Limb (tissue), 2 donors: Measurements from ENCODE around the gene MYO1D.

Experiments used
- DNase-seq, 2 donors: peaks; one replicate each; pipeline ENCODE4 v3.0.0-alpha.2; 2016; ENCODE audit errors: extremely low spot score in 2 of 2

The MYO1D gene

GRCh38 chr17:32584792-32585191 is 292.1 kb downstream of the MYO1D start:
- no peak for DNase-seq

- no peak for DNase-seq
Measured at GRCh38 chr17:32583053-32583452, 293.9 kb downstream of the MYO1D start.

- no peak for DNase-seq
Measured at GRCh38 chr17:32575852-32576251, 301.1 kb downstream of the MYO1D start.

- DNase-seq = no peak
Measured at GRCh38 chr17:32570081-32570396, 306.9 kb downstream of the MYO1D start.

GRCh38 chr17:32569171-32570080 is 307.5 kb downstream of the MYO1D start:
- no peak for DNase-seq

DNA sequence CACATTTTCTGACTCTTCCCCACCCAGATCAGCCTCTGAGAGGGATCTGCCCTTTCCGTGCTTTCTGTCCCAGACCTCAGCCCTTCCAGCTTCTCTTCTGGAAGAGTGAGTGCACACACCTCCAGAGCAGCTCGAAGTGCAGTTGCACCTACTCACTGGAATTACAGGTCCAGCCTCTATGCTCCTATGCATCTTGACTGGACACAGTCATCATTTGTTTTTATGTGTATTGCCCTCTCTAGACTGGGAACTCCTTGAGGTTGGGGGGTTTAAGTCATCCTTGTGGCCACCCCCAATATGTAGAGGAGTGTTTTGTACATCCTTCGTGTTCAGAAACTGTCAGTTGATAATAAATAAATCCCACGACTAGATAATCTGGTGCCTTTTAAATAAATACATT is 308.2 kb downstream of the MYO1D start:
- no peak for DNase-seq

GRCh38 chr17:32567511-32567910 is 309.4 kb downstream of the MYO1D start:
- no peak for DNase-seq

- DNase-seq = no peak
Measured at GRCh38 chr17:32567086-32567485, 309.8 kb downstream of the MYO1D start.

GRCh38 chr17:32566303-32566702 is 310.6 kb downstream of the MYO1D start:
- DNase-seq = no peak

- DNase-seq = no peak
Measured at GRCh38 chr17:32565401-32565800, 311.5 kb downstream of the MYO1D start.

DNA sequence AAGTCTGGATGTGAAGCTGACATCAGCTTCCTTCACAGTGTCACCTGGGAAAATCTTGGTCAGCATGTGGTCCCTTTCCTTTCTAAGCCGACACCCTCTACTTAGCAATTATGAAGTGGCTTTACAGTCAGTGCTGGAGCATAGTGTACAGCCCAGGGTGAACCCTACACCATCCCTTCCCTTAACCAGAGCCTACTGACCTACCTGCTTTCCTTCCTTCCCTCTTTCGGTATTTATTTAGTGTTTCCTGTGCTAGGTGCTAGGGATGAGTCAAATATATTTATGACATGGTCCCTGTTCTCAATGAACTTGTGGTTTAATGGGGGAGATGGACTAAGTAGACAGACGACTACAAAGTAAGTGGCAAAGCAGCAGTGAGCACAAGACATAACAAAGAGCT is 312.6 kb downstream of the MYO1D start:
- no peak for DNase-seq

DNA sequence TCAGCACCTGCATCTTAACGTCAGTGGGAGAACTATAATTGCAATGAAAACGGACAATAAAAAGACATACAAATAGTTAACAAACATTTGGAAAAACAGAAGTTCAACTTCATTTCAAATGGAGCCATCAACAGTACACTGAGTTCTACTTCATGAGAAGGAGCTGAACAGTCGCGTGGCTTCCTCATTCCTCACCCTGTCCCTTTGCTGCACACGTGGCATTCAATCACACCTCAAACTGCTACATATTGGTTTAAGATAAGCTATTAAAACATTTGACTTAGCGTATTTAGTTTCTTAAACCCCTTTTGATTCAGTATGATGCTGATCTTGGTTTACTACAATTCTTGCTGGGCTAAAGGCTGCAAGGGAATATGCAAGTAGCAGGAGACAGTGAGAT is 313.3 kb downstream of the MYO1D start:
- no peak for DNase-seq

DNA sequence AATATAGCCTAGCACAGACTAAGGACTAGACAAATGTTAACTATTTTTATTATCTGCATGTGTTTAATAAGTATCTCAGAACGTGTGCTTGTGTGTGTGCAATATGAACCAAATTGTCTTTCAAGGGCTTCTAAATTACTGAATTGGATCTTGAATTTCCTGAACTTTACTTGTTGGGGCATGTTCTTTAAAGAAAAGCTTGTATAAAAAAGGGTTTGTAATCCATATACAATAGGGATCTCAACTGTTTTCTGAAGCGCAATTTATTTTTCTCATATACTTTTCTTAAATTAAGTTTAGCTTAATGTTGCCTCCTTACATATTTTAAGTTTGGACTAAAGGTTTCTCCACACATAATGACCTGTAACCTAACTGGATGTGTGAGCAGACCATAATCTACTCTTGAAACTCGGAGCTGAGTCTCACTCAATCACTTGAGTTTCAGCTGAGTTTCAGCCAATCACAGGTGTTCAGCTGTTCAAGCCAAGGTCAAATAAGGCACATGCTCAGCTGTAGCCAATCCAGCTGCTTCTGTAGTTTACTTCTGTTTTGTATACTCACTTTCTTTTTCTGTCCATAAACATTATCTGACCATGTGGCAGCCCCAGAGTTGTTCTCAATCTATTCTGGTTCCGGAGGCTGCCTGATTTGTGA is 317.8 kb downstream of the MYO1D start:
- no peak for DNase-seq

- DNase-seq = no peak
Measured at GRCh38 chr17:32558326-32558955, 318.5 kb downstream of the MYO1D start.

DNA sequence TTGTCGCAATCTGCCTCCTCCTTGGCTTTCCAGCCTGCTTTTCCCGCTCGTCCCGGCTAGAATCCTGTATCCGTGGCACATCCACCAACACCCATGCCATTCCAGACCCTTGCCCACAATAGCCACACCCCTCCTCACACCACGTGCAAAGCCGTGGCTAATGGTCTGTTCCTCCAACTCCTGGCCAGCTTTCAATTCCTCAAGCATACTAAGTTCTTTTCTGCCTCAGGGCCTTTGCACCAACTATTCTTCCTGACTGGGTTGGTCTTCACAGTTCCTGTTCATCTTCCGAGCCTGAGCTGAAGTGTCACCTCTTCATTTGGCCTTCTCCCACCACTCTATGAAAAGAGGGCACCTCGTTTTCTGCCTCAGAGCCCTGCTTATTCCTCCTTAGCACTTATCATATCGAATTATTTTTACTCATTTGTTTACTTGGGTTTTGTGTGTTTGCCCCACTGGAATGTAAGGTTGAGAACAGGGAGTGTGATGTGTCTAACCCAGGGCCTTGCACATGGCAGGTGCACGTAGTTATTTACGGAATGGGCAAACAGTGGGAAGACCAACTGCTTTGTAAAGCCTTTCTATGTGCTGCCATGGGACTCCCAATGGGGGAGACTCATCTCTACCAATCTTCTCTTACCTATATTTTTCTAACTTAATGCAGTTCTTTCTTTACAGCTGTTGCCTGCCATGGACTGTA is 321.2 kb downstream of the MYO1D start:
- no peak for DNase-seq

DNA sequence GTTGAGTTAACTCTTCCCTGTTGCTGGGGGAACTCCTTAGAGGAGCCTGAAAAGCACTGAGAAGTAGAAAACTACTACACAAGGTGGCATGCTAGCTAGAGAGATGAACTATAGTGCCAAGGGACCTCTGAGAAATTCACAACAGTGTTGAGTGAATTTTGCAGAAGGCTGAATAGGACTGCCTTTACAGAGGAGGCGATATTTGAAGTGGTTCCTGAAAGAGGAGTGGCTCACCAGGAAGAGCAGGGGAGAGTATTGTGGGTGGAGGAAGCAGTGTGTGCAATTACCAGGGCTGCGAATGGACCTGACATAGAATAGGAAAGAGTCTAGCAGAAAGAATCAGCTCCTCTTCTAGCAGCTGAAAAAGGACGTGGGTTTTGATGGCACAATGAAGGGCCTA is 323.8 kb downstream of the MYO1D start:
- DNase-seq = no peak

DNA sequence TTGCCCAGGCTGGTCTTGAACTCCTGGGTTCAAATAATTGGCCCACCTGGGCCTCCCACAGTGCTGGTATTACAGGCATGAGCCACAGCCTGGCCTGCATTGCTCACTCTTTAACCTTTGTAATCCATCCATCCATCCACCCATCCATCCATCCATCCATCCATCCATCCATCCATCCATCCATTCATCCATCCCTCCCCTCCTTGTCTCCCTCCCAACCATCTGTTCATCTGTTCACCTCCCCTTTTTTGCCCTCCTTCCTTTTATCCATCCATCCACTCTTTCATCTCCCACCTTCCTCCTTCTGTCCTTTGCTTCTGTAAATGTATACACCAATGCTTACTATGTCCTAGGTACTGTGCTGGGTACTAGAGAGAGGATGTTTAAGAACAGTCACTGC is 324.6 kb downstream of the MYO1D start:
- DNase-seq = no peak

DNA sequence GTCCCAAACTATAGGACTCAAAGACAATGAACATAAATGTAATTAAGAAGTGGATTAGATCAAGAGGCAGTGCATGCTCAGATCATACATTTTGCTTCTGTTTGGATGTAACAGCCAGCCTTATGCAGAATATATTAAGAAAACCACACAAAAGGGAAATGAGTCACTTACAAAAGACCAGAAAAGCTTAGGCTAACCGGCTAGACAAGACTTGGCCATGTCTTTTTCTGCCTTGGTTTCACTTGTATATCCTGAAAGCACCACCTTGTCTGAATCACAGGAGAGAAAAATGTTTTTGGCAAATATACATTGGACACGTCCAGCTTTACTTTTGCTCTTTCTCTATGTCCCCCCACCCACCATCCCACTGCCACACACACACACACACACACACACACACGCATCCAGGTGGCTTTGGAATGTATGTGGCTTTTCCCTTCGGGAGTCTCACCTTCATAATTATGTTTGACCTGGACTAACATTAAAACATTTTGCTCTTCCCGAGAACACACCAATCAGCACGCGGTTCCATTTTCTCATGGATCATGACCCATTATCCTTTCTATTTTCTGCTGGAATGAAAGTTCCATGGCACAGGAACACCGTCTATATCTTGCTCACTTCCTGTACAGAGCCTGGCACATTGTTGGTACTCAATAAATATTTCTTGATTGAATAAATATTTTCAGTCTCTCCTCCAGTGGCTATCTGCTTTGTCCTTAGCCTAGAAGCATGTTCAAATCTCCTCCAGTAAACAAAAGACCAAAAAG is 325.6 kb downstream of the MYO1D start:
- DNase-seq = no peak

DNA sequence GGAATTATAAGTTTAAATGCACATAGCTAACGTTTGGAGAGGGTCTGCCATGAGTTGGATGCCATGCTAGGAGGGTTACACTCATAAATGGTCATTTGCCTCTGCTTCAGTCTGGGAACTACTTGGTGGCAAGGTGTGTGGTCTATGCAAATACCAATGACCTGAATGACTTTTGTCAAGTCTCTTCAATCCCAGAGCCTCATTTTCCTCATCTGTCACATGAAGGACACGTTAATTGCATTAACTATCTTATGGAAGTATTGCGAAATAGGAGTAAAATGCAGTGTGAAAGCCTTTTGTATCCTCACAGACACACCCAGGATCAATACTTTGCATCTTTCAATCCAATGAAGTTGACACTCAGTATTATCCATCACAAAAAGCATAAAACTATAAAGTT is 327.4 kb downstream of the MYO1D start:
- no peak for DNase-seq

DNA sequence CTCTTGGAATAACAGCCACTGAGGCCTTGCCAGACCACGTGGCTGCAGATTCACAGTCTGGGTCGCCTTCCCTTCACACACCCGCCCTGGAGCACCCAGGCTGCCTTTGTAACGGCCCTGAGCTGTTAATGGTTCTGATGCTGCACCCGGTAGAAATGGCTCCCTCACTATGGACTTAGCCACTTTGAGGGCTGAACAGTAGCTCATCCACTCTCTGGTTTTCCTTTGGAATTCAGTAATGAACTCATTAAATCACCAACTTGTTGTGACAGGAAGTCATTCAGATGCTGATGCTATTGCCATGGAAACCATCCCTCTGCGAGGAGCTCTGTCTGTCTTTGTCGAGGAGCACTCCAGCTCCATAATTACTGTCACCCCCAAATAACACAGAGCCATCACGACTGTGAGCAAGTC is 330.9 kb downstream of the MYO1D start:
- DNase-seq = peak in 1 of 2 donors; percentile 41

- no peak for DNase-seq
Measured at GRCh38 chr17:32542186-32542585, 334.7 kb downstream of the MYO1D start.
